GM10266 (cell line): Measurements from ENCODE around the gene ASPHD1.

Experiments
- DNase-seq: peaks from one replicate; pipeline ENCODE4 v3.0.0; 2012; ENCODE audit errors: extremely low spot score
- CTCF ChIP-seq: IDR thresholded peaks from 2 replicates; pipeline ENCODE4 v1.5.1; 2012; ENCODE audit warnings: mild to moderate bottlenecking, low read depth; ENCODE audit not compliant: control insufficient read depth, insufficient read depth; ENCODE audit errors: missing control alignments

Gene ASPHD1

GRCh38 chr16:29950806-29951461 lies 50.6 kb downstream of the ASPHD1 start:
- no peak for TF ChIP-seq CTCF

DNA sequence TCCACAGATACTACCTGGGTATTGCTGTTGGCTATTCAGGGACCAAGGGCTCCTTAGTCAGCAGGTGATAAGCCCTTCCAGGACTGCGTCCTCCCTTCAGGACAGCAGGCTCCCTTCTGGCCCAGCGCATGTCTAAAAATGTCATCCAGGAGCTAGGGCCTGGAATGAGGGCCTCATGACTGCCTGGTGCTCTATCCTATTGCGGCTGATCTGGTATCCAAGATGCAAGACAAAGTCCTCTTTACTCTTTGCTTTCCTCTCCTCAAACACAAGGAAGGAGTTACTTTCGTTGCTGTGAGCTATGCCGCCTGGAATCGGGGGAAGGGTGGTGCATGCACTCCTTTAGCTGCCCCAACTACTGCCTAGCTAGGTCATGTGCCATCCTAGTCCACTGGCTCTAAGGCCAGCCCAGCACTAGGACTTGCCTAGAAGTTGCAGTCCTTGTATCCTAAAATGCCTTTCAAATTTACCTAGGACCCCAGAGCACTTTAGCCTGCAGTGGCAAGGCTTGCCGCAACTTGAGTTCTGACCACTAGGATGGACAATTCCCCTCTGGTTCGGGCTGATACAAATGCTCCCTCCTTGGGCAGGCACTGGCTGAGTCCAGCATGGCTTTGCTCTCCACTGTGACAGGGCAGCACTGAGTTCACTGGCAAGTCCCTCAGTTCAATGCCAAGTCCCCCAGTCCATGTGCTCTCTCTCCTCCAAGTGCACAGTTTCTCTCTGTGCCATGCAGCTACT lies 51.5 kb downstream of the ASPHD1 start:
- no peak for DNase-seq
- TF ChIP-seq CTCF, result no peak

More at GRCh38 chr16:29950806-29951461, 50.6 kb downstream of the ASPHD1 start:
- no peak for DNase-seq
